ENCODE data around the gene SLC15A3. TPM values are rescaled to one million over a fixed set of nuclear protein-coding genes. Genes with fewer than 3 reads are reported as not detected.

The SLC15A3 gene
- polyA plus RNA-seq, 1 of the 3 experiments (the other 2 are of a cell fraction), result not detected

DNA sequence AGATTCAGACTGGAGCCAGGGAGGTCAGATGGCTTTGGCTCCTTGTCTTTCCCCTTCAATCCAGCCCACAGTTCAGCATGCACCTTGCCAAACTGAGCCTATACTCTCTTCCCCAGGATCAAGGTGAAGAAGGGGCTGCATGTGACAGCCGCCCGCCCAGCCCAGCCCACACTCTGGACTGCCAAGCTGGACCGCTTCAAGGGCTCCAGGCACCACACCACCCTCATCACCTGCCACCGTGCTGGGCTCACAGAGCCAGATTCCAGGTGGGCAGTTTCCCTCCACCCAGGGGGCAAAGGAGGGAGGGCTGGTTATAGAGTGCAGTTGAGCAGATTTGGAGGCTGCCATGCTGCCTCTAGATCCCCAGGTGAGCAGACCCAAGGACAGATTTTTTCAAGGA, 21.6 kb downstream of the SLC15A3 start:
- WGBS (ENCODE audit: low lambda C conversion rate), result 29% methylated on average over 1 of the region's 4 CpGs
- no peak for DNase-seq
- Histone ChIP-seq H3K9me3 (no peaks in the 10 kb centered on the region), H3K4me2 (no peak overlapping the region), H2AFZ (ENCODE audit: low read depth) (no peak overlapping the region), H3K36me3 (replicated peaks in 1 of 2; ENCODE audit: control insufficient read depth in 1 of 2, insufficient read depth in 2 of 2, low read length in 1 of 2) (peaks cover 0 to 59% of the 10 kb centered on the region in 2 experiments), H4K20me1 (ENCODE audit: insufficient read depth) (no peaks in the 10 kb centered on the region), H3K4me3 (ENCODE audit: low read depth in 2 of 2, low read length in 1 of 2) (no peak overlapping the region), H3F3A (replicated peaks; ENCODE audit: insufficient read depth) (no peaks in the 10 kb centered on the region), H3K27me3 (ENCODE audit: insufficient read depth) (no peaks in the 10 kb centered on the region), H3K9me2 (no peaks in the 10 kb centered on the region), H3K9ac (no peak overlapping the region), H3K79me2 (ENCODE audit: insufficient read depth) (no peaks in the 10 kb centered on the region; the same call in 1 of the 2 replicates), H3K27ac (ENCODE audit: low read depth in 2 of 2, low read length in 1 of 2) (no peak overlapping the region), H3K4me1 (ENCODE audit: control insufficient read depth in 1 of 2, insufficient read depth in 2 of 2, low read depth in 1 of 2, low read length in 1 of 2) (peaks cover 0 to 15% of the 10 kb centered on the region in 2 experiments; a peak in 2 of 4 replicates)
- TF ChIP-seq SMC3 (IDR thresholded peaks at IDR 0.05; ENCODE audit: low read depth, low read length) (no peak), RAD21 (IDR thresholded peaks at IDR 0.05; ENCODE audit: low read length) (no peak), USF1 (IDR thresholded peaks at IDR 0.05; ENCODE audit: borderline replicate concordance, low read depth) (no peak), RCOR1 (IDR thresholded peaks at IDR 0.05; ENCODE audit: low read length) (no peak), TEAD4 (IDR thresholded peaks at IDR 0.05; ENCODE audit: borderline replicate concordance, insufficient read depth) (no peak), CHD2 (IDR thresholded peaks at IDR 0.05; ENCODE audit: low read length, partially characterized antibody) (no peak), YY1 (IDR thresholded peaks at IDR 0.05; ENCODE audit: low read depth) (no peak), TCF12 (IDR thresholded peaks at IDR 0.05) (no peak)
- TF ChIP-seq, protein P1, sequence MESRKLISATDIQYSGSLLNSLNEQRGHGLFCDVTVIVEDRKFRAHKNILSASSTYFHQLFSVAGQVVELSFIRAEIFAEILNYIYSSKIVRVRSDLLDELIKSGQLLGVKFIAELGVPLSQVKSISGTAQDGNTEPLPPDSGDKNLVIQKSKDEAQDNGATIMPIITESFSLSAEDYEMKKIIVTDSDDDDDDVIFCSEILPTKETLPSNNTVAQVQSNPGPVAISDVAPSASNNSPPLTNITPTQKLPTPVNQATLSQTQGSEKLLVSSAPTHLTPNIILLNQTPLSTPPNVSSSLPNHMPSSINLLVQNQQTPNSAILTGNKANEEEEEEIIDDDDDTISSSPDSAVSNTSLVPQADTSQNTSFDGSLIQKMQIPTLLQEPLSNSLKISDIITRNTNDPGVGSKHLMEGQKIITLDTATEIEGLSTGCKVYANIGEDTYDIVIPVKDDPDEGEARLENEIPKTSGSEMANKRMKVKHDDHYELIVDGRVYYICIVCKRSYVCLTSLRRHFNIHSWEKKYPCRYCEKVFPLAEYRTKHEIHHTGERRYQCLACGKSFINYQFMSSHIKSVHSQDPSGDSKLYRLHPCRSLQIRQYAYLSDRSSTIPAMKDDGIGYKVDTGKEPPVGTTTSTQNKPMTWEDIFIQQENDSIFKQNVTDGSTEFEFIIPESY (IDR thresholded peaks at IDR 0.05; ENCODE audit: borderline replicate concordance, low read depth), result no peak
- CTCF ChIA-PET, result interaction anchor here (1.0 to 2.5 kb wide), 2 partner anchors 11 to 13 kb away, joined by 4 to 7 read pairs; no protein-coding TSS in a partner anchor
- POLR2A ChIA-PET, result no interaction called here

- Histone ChIP-seq H3K36me3 (replicated peaks in 1 of 2; ENCODE audit: control insufficient read depth in 1 of 2, insufficient read depth in 2 of 2, low read length in 1 of 2) (peaks cover 0 to 56% of the 10 kb centered on the region in 2 experiments), H4K20me1 (ENCODE audit: insufficient read depth) (no peaks in the 10 kb centered on the region), H3F3A (replicated peaks; ENCODE audit: insufficient read depth) (no peaks in the 10 kb centered on the region), H2AFZ (ENCODE audit: low read depth) (no peak overlapping the region), H3K4me2 (no peak overlapping the region), H3K27me3 (ENCODE audit: insufficient read depth) (no peaks in the 10 kb centered on the region), H3K27ac (ENCODE audit: low read depth in 2 of 2, low read length in 1 of 2) (no peak overlapping the region), H3K9me3 (no peaks in the 10 kb centered on the region), H3K79me2 (ENCODE audit: insufficient read depth) (no peaks in the 10 kb centered on the region; the same call in 1 of the 2 replicates), H3K9ac (no peak overlapping the region), H3K9me2 (no peaks in the 10 kb centered on the region), H3K4me1 (ENCODE audit: control insufficient read depth in 1 of 2, insufficient read depth in 2 of 2, low read depth in 1 of 2, low read length in 1 of 2) (peaks cover 0 to 17% of the 10 kb centered on the region in 2 experiments; a peak in 2 of 4 replicates), H3K4me3 (ENCODE audit: low read depth in 2 of 2, low read length in 1 of 2) (no peak overlapping the region)
- POLR2A ChIA-PET, result interaction anchor here (1.4 kb wide), 1 partner anchor 10 kb away, joined by 3 read pairs; no protein-coding TSS in a partner anchor
- no peak for DNase-seq
- 93% methylated on average over 4 of the region's 4 CpGs for WGBS (ENCODE audit: low lambda C conversion rate)
- CTCF ChIA-PET, result interaction anchor here (1.0 to 2.5 kb wide), 2 partner anchors 11 to 12 kb away, joined by 4 to 7 read pairs; no protein-coding TSS in a partner anchor
- TF ChIP-seq TEAD4 (IDR thresholded peaks at IDR 0.05; ENCODE audit: borderline replicate concordance, insufficient read depth) (no peak), MEF2A (IDR thresholded peaks at IDR 0.05; ENCODE audit: borderline replicate concordance, low read depth) (no peak), YY1 (IDR thresholded peaks at IDR 0.05; ENCODE audit: low read depth) (no peak)
These were observed 22.2 kb downstream of the SLC15A3 start for GRCh38 chr11:60929764-60930163.

All from SK-N-SH (cell line).